ENCODE results near the gene SPINK1.
"Not testable (repeated sequence)": the region's sequence is repeated elsewhere in the genome, so short reads cannot be mapped to it uniquely, and the experiment has no call there.

The SPINK1 gene

DNA sequence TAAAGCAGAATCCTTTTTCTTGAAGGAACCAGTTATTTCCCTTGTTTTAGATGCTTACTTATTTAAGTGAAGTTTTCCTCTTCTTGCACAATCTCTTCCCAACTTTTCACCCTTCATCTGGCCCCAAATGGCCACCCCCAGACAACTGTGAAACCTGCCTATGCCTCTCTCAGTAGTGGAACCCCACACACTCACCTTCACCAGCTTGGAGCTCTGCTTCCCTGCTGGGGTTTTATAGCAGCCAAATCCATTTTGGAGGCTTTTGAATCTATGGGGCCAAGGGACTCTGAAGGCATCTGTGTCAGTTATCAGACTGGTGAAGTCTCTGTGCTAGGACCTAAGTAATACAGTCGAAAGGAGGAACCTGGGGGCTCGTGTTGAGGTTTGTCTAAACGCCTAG, 22.9 kb upstream of the SPINK1 start:
- no peak for FAIRE-seq

GRCh38 chr5:147853372-147853987, 22.0 kb upstream of the SPINK1 start:
- FAIRE-seq: no peak

- no peak for FAIRE-seq
Observed at GRCh38 chr5:147852365-147852764, 20.9 kb upstream of the SPINK1 start.

- FAIRE-seq: no peak
Observed at GRCh38 chr5:147851578-147851977, 20.1 kb upstream of the SPINK1 start.

- FAIRE-seq: no peak
Observed at GRCh38 chr5:147849226-147849625, 17.8 kb upstream of the SPINK1 start.

DNA sequence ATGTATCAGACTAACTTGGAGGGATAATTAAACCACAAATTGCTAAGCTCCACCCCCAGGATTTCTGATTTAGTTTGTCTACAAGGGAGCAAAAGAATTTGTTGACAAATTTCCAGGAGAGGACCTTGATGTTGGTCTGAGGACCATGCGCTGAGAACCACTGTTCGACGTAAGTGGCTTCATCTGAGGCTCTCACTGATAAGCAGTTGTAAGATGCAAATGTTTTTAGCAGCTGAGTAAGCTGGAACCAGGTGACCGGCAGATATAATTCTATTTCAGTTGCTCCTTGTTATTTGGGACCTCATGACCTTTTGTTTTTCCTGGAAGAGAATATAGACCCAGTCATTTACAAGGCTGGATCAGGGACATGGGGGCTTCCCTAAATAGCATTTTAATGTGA, 14.1 kb upstream of the SPINK1 start:
- FAIRE-seq: no peak

DNA sequence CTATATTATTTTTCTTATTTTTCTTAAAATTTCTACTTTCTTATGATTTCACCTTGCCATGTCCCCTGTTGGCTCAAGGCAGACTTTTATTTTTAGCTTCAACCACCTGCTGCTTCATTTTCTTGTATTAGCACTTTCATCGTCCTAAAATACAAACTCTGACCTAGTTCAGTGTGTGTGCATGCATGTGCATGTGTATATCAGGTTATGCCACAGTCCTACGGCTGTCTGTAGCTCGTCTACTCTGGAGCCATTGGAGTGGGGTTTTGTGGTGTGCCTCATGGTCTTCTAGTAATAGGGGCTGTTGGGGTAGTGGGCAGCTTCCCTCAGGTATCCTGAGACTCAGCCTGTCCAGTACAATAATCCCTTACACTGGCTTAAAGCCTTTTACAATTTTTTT, 13.4 kb upstream of the SPINK1 start:
- FAIRE-seq: no peak

GRCh38 chr5:147842869-147843268, 11.4 kb upstream of the SPINK1 start:
- FAIRE-seq: no peak

GRCh38 chr5:147836439-147836838, 5.0 kb upstream of the SPINK1 start:
- FAIRE-seq: no peak

DNA sequence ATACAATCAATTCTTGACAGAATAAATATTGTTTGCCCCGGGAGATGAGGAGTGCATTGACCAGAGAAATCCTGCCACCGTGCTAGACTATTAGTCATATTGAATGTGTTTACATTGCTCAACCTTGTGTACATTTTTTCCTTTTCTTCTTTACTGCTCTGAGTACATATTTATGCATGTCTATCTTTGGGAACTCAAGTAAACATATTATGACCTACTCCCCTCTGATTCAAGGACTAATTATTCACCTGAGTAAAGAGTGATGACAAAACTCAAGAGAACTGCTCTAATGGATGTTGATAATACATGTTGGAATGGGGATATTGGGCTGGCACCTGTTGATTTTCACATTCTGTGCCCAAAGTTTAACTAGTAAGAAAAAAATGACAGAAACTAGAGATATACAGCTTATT, 3.9 kb upstream of the SPINK1 start:
- FAIRE-seq: no peak

- no peak for FAIRE-seq
Observed at GRCh38 chr5:147832541-147832940, 1.1 kb upstream of the SPINK1 start.

- peak; percentile 5 for FAIRE-seq
Observed at GRCh38 chr5:147830035-147830434, 1.4 kb downstream of the SPINK1 start.

DNA sequence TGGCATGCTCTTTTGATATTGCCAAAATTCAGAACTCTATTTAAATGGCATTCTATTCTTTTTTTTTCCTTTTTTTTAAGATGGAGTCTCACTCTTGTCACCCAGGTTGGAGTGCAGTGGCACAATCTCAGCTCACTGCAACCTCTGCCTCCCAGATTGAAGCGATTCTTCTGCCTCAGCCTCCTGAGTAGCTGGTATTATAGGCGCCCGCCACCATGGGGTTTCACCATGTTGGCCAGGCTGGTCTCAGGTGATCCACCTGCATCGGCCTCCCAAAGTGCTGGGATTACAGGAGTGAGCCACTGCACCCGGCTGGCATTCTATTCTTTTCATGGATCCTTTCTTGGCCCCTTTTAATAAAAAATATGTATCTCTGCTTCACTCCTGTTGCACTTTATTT, 4.5 kb downstream of the SPINK1 start:
- FAIRE-seq: not testable (repeated sequence)

DNA sequence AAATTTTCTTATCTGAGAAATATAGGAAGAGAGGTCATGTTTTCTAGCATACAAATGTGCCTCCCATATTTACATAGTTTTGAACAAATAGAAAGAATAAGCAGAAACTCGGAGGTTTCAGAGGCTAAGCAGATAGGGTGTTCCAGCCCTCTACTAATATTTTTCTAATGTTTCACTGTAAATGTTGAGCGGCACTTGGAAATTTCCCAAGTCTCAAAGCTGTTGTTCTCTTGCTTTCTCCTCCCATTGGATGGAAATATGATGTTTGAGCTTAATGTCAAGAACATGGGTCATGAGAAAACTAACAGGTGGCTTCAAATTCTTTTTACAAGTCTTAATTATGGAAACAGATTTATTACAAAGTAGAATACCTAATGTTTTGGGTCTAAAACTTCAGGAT, 5.1 kb downstream of the SPINK1 start:
- FAIRE-seq: no peak

- no peak for FAIRE-seq
Observed at GRCh38 chr5:147822686-147823491, 8.6 kb downstream of the SPINK1 start.

DNA sequence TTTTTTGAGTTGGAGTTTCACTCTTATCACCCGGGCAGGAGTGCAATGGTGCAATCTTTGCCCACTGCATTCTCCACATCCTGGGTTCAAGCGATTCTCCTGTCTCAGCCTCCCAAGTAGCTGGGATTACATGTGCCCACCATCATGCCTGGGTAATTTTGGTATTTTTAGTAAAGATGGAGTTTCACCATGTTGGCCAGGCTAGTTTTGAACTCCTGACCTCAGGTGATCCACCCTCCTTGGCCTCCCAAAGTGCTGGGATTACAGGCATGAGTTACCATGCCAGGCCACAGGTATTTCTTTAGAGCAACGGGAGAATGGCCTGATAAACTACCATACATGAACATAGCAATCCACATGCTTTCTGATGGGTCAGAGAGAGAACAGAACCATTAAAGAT, 9.2 kb downstream of the SPINK1 start:
- not testable (repeated sequence) for FAIRE-seq

- FAIRE-seq: no peak
Observed at GRCh38 chr5:147821766-147822165, 9.7 kb downstream of the SPINK1 start.

- no peak for FAIRE-seq
Observed at GRCh38 chr5:147819261-147819770, 12.2 kb downstream of the SPINK1 start.

DNA sequence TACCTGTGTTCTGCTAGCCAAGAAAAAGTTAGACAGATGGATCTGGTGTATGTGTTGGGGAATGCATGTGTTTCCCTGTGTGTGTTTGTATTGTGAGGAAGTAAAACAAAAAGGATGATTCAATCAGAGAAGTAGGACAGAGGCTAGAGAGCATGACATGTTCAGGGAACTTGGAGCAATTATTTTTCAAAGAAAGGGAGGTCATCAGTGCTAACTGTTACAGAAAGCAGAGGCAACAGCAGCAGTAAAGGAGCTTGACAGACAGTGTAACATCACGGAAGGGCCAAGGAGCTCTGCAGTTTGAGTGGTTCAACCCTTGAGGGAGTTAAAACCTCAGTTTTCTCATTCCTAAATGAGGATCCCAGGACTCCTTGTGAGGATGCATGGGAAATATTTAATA, 13.2 kb downstream of the SPINK1 start:
- FAIRE-seq: no peak

GRCh38 chr5:147813696-147814095, 17.8 kb downstream of the SPINK1 start:
- no peak for FAIRE-seq

- FAIRE-seq: no peak
Observed at GRCh38 chr5:147809830-147810666, 21.4 kb downstream of the SPINK1 start.

- no peak for FAIRE-seq
Observed at GRCh38 chr5:147805030-147805454, 26.4 kb downstream of the SPINK1 start.

DNA sequence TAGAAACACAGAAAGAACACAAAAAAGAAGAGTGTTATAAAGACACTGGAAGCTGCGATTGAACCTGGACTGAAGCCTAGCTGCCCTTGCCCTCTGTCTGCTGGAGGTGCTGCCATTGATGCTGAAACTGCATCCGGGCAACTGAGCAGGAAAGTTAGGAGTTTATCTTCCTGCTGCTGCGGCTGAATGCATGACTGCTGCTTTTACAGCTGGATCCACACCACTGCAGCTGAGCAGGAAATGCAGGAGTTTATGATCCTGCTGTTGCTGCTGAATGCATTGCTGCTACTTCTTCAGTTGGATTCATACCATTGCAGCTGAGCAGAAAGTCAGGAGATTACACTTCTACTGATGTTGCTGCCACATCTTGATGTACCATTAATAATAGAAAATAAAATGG, 27.1 kb downstream of the SPINK1 start:
- no peak for FAIRE-seq

Data from colon (tissue), 2 donors.